NCI-H146 treated with DMSO at 0.1 percent for 48 hours (cell line): Measurements from ENCODE around the gene RD3L.
"Not testable (repeated sequence)": the region's sequence is repeated elsewhere in the genome, so short reads cannot be mapped to it uniquely, and the experiment has no call there.

Experiments used
- DNase-seq: peaks from one replicate; lab custom pipeline; 2025; ENCODE audit not compliant: unreplicated experiment; lab: John Stamatoyannopoulos, UW

RD3L gene

GRCh38 chr14:103928011-103928890 is 14.1 kb downstream of the RD3L start, which contains the start of gene TDRD9:
TSS of gene TDRD9 (plus strand) at chr14:103928456. CDS start at chr14:103928510, 54 bp downstream.
- no peak for DNase-seq

- no peak for DNase-seq
Measured at GRCh38 chr14:103927566-103927965, 14.8 kb downstream of the RD3L start.

- no peak for DNase-seq
Measured at GRCh38 chr14:103925316-103925715, 17.0 kb downstream of the RD3L start.

DNA sequence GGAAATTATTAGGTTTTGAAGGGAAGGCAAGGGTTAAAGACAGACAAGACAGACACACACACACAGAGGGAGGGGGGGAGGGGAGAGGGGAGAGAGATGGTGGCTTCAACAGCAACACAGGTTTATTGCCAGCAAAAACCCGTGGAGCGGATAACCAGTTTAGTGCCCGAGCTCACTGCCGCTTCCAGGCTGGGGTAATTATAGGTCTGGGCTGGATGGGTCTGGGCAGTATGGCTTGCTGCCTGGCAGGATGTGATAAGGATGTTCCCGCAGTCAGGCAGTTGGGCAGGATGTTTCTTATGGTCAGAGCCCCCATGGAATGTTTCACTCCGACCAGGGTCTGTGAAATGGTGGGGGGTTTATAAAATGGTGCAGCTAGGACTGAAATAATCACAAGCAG is 18.5 kb downstream of the RD3L start:
- DNase-seq, result peak; percentile 43

GRCh38 chr14:103921855-103922200 is 20.5 kb downstream of the RD3L start:
- DNase-seq, result not testable (repeated sequence)

DNA sequence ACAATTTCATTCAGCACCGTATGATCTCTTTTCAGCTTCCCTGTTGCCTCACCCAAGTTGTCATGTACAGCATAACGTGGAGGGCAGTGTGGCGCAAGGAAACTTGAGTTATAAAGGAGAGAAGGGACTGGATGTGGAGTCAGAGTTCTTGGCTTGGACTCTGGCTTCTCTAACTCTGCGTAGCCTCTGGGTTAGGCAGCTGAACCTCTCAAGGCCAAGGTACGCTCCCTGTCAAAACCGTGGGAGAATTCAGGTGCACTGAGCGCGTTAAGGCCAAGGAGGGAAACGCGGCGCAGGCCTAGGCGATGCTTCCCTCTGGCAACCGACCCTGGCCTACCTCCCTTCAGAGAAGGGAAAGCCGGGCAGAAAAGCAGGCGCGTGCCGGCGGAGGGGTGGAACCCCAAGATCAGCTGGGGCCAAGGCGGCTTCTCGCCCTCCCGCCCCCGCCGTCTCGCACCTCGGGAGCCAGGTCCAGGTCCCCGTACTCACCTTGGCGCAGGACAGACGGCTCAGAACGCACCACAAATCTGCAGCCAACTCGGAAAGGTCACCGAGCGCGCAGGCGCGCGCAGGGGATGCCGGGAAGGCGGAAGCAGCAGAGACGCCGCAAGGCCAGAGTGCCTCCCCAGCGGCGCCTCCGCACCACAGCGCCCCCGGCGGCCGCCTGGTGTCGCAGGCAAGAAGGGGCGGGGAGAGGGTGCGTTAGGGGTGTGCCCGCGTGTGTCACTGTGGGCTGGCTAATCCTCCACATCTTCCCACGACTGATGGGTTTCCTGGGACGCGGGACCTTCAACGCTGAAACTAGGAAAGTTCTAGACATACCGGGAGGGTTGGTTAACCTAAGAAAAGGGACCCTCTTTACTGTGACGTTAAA is 21.1 kb downstream of the RD3L start:
- DNase-seq, result peak; percentile 90

- DNase-seq, result no peak
Measured at GRCh38 chr14:103916636-103917262, 25.6 kb downstream of the RD3L start.

GRCh38 chr14:103915616-103916015 is 26.7 kb downstream of the RD3L start:
- DNase-seq, result no peak

- no peak for DNase-seq
Measured at GRCh38 chr14:103910984-103911383, 31.3 kb downstream of the RD3L start.

DNA sequence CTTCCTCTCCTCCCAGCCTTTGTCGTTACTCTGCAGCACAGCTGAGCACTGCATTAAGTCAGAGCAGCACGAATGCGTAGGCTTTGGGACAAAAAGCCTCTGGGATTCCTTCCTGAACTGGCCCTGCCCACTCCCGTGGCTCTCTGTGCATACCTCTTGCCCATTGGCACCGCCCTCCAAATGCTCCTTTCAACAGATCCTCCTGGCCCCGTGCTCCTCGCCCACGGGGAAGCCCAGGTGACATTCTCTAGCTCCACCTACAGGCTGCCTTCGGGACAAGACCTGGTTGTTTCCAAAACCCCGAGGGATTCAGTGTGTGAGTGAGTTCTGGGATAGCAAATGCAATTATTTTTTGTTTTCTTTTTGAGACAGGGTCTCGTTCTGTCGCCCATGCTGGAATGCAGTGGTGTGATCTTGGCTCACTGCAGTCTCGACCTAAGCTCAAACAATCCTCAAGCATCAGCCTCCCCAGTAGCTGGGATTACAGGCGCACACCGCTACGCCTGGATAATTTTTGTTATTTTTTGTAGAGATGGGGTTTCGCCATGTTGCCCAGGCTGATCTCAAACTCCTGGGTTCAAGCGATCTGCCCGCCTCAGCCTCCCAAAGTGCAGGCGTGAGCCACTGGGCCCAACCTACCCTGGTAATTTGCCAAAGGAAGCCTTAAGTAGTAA is 31.9 kb downstream of the RD3L start:
- DNase-seq, result peak; percentile 86

DNA sequence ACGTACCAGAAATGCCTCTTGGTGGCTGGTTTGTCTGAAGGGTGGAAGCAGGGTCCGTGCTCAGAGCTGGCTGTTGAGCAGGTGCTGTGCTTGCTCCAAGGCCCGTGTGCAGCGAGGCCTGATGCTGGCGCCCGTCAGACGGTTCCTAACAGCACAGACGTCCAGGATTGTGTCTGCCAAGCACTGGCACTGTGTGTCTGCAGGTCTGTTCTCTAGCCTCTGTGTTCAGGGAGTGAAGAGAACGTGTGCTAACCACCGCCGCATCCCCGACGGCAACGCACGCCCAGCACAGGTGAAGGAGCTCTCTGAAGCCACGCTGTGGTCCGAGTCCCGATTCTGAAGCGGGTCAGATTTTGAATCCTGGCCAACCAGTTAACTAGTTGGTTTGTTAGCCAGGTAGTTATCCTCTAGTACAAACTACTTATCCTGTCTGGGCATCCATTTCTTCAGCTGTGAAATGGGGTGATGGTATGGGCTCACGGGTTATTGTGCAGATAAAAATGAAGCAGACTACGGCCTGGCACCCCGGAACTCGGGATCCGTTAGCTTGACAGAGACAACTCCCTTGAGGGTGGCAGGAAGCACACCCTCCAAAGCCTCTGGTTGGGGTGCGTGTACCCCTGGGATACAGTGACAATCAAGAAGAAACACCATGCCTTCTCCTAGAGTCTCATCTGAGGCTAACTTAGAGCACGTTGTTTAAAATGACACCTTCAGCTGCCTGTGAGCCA is 32.6 kb downstream of the RD3L start:
- DNase-seq, result no peak

GRCh38 chr14:103908580-103908979 is 33.7 kb downstream of the RD3L start:
- no peak for DNase-seq

GRCh38 chr14:103905842-103906456 is 36.4 kb downstream of the RD3L start:
- DNase-seq, result no peak

DNA sequence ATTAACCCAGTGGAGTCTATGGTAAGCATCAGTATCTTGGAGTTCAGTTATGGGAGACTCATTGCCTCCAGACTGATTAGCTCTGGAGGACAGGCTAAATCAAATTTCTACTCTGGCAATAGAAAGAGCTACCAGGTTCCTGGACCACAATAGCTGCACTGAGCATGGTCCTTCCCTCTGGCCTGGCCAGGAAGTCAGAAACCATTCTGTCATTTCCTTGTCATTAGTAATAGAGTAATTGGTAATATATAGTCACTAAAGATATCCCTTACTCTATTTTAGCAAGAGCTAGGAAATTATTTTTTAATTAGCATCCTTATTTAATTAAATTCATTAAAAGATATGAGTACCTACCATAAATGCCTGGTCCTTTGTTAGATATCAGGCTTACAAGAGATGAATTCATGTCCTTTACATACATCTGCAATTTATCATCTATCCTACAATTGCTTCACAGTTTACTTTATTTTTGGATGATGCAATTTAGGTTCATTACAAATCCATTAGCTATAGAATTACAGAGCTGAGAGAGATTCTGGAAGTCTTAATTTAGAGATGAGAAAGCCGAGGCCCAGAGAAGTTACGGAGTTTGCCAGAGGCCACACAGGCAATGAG is 37.7 kb downstream of the RD3L start:
- no peak for DNase-seq

DNA sequence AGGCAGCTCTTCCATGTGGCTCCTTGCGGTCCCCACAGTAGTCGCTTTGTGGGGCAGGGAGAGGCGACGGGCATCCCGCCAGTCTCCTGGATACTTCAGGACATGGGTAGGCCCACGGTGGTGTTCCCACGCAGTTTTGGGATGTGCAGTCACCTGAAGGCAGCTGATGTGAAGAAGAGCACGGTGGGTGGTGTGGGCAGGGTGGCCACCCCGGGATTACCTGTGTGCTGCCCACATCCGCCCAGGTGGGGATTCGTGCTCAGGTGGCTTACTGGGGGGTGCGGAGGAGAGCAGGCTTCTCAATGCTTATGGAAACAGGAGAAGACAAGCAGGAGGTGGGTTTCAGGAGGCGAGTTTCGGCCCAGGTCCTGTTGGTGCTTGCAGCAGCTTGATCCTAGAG is 42.5 kb downstream of the RD3L start:
- no peak for DNase-seq

- DNase-seq, result no peak
Measured at GRCh38 chr14:103899316-103899715, 43.0 kb downstream of the RD3L start.

- no peak for DNase-seq
Measured at GRCh38 chr14:103898711-103899110, 43.6 kb downstream of the RD3L start.

DNA sequence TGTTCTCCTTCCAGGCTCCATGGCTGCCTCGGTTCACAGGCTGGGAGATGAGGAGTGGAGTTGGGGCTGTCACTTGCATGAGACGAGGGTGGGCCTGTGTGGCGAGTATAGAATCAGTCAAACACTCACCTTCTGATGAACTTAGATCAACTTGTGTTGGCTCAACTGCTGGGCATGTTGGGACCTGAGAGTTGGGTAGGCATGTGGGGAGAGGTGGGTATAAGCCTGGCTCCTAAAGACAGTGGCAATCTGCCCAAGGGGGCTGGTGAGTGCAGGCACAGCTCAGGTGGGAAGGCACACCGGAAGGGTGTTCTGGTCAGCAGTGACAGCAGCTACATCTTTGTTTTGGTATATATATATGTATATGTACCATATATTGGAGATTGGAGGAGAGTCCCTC is 44.1 kb downstream of the RD3L start:
- no peak for DNase-seq
